Ascending aorta (tissue), 2 donors: ENCODE results near the gene METTL22. TPM values are rescaled to one million over a fixed set of nuclear protein-coding genes. Genes with fewer than 3 reads are reported as not detected.

Experiments
- DNase-seq, 2 donors: peaks; one replicate each; pipeline ENCODE4 v3.0.0-alpha.2; 2019; ENCODE audit warnings: low spot score in 2 of 2
- H3K27ac ChIP-seq, 2 donors: fragments of 200-600 bp; sonication (generic); one replicate each; pipeline ENCODE4 v1.5.1; 2016 to 2017; ENCODE audit warnings: mild to moderate bottlenecking in 1 of 2
- H3K27me3 ChIP-seq: fragments of 200-600 bp; sonication (generic); one replicate; pipeline ENCODE4 v1.5.1; 2017
- H3K36me3 ChIP-seq, 2 donors: fragments of 200-600 bp; sonication (generic); one replicate each; pipeline ENCODE4 v1.5.1; 2016
- H3K4me1 ChIP-seq, 2 donors: fragments of 200-600 bp; sonication (generic); one replicate each; pipeline ENCODE4 v1.5.1; 2016 to 2017; ENCODE audit warnings: mild to moderate bottlenecking in 1 of 2
- H3K4me3 ChIP-seq, 2 donors: fragments of 200-600 bp; sonication (generic); one replicate each; pipeline ENCODE4 v1.5.1; 2016 to 2017; ENCODE audit warnings: mild to moderate bottlenecking in 1 of 2
- H3K9me3 ChIP-seq, 2 donors: fragments of 200-600 bp; sonication (generic); one replicate each; pipeline ENCODE4 v1.5.1; 2016
- intact Hi-C: fragments of 100-400 bp; cut with DNase I; formaldehyde crosslinking; loops from one replicate; pipeline ENCODE4 v1.15.1; 2023
- total RNA-seq: library from RNA; depleted of rRNA; stranded (reverse); fragments of >200 nt; gene quantifications from one replicate; pipeline ENCODE4 v1.1.0, GENCODE V29; 2016
- TF ChIP-seq, protein P1 (sequence below), 3 experiments: fragments of 200-600 bp in 2 of 3; fragments of 450-650 bp in 1 of 3; sonication (generic) in 2 of 3; IDR thresholded peaks; one replicate each; pipeline ENCODE4 v1.5.1; 2016 to 2019; ENCODE audit warnings: antibody characterized with exemption in 3 of 3, mild to moderate bottlenecking in 1 of 3, moderate library complexity in 1 of 3

Gene METTL22
- total RNA-seq, 1 donor from 2014 or later, result 31.7 TPM

DNA sequence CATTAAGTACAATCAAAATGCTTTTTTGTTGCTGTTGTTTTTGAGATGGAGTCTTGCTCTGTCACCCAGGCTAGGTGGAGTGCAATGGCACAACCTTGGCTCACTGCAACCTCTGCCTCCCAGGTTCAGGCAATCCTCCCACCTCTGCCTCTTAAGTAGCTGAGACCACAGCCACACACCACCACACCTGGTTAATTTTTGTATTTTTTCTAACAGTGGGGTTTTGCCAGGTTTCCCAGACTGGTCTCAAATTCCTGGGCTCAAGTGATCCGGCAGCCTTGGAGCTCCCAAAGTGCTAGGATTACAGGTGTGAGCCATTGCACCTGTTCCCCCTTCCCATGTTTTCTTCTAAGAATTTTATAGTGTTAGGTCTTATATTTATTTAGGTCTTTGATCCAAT, 48.0 kb downstream of the METTL22 start:
- Histone ChIP-seq H3K36me3 (peaks cover 10 to 13% of the 10 kb centered on the region in 2 donors), H3K27me3 (no peaks in the 10 kb centered on the region), H3K4me1 (no peaks in the 10 kb centered on the region), H3K4me3 (no peak overlapping the region), H3K27ac (no peak overlapping the region), H3K9me3 (no peaks in the 10 kb centered on the region)
- no peak for DNase-seq
- intact Hi-C loops, result no loop called here
- TF ChIP-seq, protein P1, sequence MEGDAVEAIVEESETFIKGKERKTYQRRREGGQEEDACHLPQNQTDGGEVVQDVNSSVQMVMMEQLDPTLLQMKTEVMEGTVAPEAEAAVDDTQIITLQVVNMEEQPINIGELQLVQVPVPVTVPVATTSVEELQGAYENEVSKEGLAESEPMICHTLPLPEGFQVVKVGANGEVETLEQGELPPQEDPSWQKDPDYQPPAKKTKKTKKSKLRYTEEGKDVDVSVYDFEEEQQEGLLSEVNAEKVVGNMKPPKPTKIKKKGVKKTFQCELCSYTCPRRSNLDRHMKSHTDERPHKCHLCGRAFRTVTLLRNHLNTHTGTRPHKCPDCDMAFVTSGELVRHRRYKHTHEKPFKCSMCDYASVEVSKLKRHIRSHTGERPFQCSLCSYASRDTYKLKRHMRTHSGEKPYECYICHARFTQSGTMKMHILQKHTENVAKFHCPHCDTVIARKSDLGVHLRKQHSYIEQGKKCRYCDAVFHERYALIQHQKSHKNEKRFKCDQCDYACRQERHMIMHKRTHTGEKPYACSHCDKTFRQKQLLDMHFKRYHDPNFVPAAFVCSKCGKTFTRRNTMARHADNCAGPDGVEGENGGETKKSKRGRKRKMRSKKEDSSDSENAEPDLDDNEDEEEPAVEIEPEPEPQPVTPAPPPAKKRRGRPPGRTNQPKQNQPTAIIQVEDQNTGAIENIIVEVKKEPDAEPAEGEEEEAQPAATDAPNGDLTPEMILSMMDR (IDR thresholded peaks at IDR 0.05), result no peak

DNA sequence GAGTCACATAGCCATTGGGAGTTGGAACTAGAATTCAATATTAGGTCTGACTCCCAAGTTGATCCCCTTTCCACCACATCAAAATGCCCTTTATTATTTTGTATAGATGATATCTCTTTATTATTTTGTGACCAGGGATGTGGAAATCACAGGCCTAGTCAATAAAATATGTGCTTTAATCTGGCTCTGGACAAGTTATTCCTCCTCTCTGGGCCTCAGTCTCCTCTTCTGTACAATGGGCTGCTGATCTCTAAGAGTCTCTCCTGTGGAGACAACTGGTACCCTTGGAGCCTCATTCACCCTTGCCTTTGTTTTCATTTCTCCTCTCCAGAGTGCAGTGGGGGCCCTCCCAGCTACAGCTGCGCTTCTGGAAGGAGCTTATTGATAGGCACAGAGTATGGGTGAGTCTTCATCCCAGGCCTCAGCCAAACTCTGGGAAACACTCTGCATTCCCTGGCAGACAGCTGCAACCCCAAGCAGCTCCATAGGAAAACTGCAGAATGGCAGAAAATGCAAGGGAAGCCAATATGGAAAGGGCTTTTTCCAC, 48.6 kb downstream of the METTL22 start:
- TF ChIP-seq, protein P1 (IDR thresholded peaks at IDR 0.05), result no peak
- no peak for DNase-seq
- intact Hi-C loops, result loop anchor here (5.0 kb wide), 2 partner anchors 103 to 292 kb away; partner anchors contain the start of gene USP7
- no peak overlapping the region for H3K4me3 ChIP-seq
- H3K9me3 ChIP-seq, result no peaks in the 10 kb centered on the region
- peaks cover 8 to 13% of the 10 kb centered on the region in 2 donors for H3K36me3 ChIP-seq
- H3K4me1 ChIP-seq, result peaks cover 0 to 5% of the 10 kb centered on the region in 2 donors
- no peak overlapping the region for H3K27ac ChIP-seq
- H3K27me3 ChIP-seq, result no peaks in the 10 kb centered on the region

DNA sequence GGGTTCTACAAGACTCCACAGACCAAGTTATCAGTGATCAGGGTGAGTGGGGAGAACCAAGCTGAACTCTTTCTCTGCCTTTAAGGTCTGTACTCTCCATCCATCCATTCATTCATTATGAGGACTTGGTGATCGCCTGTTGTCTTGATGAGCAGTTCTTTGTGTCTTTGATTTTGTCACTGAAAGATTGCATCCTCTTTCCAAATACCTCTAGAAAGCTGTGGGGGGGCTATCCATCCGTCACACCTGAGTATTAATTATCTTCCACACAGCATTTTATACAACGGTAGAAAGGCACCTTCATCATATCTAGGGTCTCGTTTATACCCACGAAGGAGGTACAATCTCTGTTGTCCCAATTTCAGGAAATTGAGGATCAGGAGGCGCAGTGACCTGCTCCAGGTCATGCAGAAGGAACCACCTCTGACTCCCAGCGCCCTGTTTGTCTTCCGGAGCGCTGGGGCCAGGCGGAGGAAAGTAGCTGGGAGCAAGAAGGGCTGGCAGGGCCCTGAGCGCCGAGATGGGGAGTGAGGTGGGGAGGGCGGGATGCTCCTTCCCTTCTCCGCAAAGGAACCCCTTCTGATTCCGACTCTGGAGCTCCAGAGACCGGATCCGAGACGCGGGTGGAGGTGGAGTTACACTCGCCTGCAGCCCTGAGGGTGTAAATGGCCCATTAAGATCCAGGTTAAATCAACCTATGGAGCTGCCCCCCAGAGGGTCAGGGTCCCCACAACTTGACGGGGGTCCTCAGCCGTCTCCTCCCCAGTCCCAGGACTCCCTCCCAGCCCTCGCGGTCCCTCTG, 52.3 kb downstream of the METTL22 start:
- no peaks in the 10 kb centered on the region for H3K27me3 ChIP-seq
- intact Hi-C loops, result loop anchor here (2.0 to 5.0 kb wide), 5 partner anchors 53 to 288 kb away; partner anchors contain the start of genes CARHSP1, METTL22, PMM2 and TMEM186
- no peaks in the 10 kb centered on the region for H3K9me3 ChIP-seq
- TF ChIP-seq, protein P1 (IDR thresholded peaks at IDR 0.05), result no peak
- peak overlapping the region; percentile 75 to 84 for H3K4me3 ChIP-seq
- H3K36me3 ChIP-seq, result no peaks in the 10 kb centered on the region
- H3K4me1 ChIP-seq, result peaks cover 0 to 11% of the 10 kb centered on the region in 2 donors
- peak overlapping the region; percentile 54 to 67 for H3K27ac ChIP-seq
- no peak for DNase-seq

DNA sequence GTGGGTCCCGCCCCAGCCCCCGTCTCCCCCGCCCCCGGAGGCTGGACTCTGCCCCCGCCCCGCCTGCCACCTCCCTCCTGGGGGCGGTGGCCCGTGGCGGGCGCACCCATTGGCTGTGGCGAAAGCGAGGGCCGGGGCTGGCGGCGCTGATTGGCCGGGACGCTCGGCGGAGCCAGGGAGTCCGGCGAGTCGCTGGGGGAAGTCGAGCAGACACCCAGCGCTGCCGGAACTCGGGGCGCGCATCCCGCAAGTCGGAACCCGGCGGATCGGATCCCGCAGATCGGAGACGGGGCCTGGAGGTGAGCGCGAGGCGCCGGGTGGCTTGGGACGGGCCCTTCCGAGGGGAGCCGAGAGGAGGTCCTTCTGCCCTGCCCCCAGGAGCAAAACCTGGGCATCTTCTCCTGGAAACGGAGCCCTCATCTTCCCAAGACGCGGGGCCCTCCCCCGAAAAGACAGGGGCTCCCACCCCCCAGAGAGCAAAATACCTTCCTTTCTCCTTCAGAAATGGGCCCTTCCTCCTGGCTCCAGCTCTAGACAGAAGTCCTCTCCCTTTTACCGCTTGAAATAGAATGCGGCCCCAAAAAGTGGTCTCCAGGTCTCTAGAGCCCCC, 53.0 kb downstream of the METTL22 start, which contains the start of gene ABAT:
ABAT (plus strand) TSS at position 205 of the 610 bp plus-strand sequence. CDS start 61,123 bp downstream, outside the sequence.
- no peaks in the 10 kb centered on the region for H3K36me3 ChIP-seq
- peak; percentile 55 to 94 for DNase-seq
- H3K4me3 ChIP-seq, result peak within 1 kb of the TSS; percentile 75 to 84
- intact Hi-C loops, result loop anchor here (2.0 to 5.0 kb wide), 5 partner anchors 54 to 288 kb away; partner anchors contain the start of genes CARHSP1, METTL22, PMM2 and TMEM186
- no peaks in the 10 kb centered on the region for H3K27me3 ChIP-seq
- peaks cover 0 to 11% of the 10 kb centered on the region in 2 donors for H3K4me1 ChIP-seq
- no peaks in the 10 kb centered on the region for H3K9me3 ChIP-seq
- peak within 1 kb of the TSS; percentile 56 to 67 for H3K27ac ChIP-seq
- TF ChIP-seq, protein P1 (IDR thresholded peaks at IDR 0.05), result no peak
